Inferior parietal cortex (tissue), 1 donor: Measurements from ENCODE around the gene NCCRP1.

Experiments used
- DNase-seq: peaks from one replicate; pipeline ENCODE4 v3.0.0-alpha.2; 2016; ENCODE audit errors: extremely low spot score

The NCCRP1 gene

GRCh38 chr19:39165857-39166256 is 30.9 kb upstream of the NCCRP1 start:
- no peak for DNase-seq

- no peak for DNase-seq
These were observed 30.0 kb upstream of the NCCRP1 start for GRCh38 chr19:39166571-39167391.

- DNase-seq = no peak
These were observed 29.1 kb upstream of the NCCRP1 start for GRCh38 chr19:39167461-39168257.

GRCh38 chr19:39168258-39169142 is 28.3 kb upstream of the NCCRP1 start:
- no peak for DNase-seq

GRCh38 chr19:39169143-39169810 is 27.5 kb upstream of the NCCRP1 start:
- DNase-seq = no peak

- no peak for DNase-seq
These were observed 26.2 kb upstream of the NCCRP1 start for GRCh38 chr19:39170386-39171231.

- no peak for DNase-seq
These were observed 25.0 kb upstream of the NCCRP1 start for GRCh38 chr19:39171479-39172465.

- DNase-seq = no peak
These were observed 23.9 kb upstream of the NCCRP1 start for GRCh38 chr19:39172700-39173501.

GRCh38 chr19:39173502-39173991 is 23.2 kb upstream of the NCCRP1 start:
- DNase-seq = no peak

GRCh38 chr19:39174142-39174541 is 22.6 kb upstream of the NCCRP1 start:
- DNase-seq = no peak

- no peak for DNase-seq
These were observed 21.9 kb upstream of the NCCRP1 start for GRCh38 chr19:39174558-39175544.

- no peak for DNase-seq
These were observed 21.2 kb upstream of the NCCRP1 start for GRCh38 chr19:39175564-39175963.

GRCh38 chr19:39177110-39177699 is 19.6 kb upstream of the NCCRP1 start:
- no peak for DNase-seq

GRCh38 chr19:39177736-39178135 is 19.0 kb upstream of the NCCRP1 start:
- no peak for DNase-seq

- DNase-seq = no peak
These were observed 18.3 kb upstream of the NCCRP1 start for GRCh38 chr19:39178296-39179006.

- DNase-seq = no peak
These were observed 17.0 kb upstream of the NCCRP1 start for GRCh38 chr19:39179754-39180153.
